ENCODE measurements around the gene KAZN. TPM values are rescaled to one million over a fixed set of nuclear protein-coding genes. Genes with fewer than 3 reads are reported as not detected.

KAZN gene
- total RNA-seq, 1 donor from 2014 or later = 4.3 TPM

DNA sequence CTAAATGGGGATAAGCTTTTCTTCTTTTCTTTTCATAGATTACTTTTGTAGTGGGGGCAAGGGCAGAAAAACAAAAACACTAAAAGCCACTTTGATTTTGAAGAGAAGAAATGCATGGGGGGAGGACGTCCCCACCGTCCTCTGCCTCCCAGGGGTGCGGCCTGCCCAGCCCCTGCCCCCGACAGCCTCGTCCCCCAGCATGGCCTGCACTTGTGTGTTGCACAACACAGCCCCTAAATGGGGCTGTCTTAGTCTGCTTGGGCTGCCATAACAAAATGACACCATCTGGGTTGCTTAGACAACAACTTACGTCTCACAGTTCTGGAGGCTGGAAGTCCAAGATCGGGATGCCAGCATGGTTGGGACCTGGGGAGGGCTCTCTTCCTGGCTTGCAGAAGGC, 497.8 kb downstream of the KAZN start:
- no peak for ATAC-seq
- DNase-seq (ENCODE audit: missing footprints) = no peak

DNA sequence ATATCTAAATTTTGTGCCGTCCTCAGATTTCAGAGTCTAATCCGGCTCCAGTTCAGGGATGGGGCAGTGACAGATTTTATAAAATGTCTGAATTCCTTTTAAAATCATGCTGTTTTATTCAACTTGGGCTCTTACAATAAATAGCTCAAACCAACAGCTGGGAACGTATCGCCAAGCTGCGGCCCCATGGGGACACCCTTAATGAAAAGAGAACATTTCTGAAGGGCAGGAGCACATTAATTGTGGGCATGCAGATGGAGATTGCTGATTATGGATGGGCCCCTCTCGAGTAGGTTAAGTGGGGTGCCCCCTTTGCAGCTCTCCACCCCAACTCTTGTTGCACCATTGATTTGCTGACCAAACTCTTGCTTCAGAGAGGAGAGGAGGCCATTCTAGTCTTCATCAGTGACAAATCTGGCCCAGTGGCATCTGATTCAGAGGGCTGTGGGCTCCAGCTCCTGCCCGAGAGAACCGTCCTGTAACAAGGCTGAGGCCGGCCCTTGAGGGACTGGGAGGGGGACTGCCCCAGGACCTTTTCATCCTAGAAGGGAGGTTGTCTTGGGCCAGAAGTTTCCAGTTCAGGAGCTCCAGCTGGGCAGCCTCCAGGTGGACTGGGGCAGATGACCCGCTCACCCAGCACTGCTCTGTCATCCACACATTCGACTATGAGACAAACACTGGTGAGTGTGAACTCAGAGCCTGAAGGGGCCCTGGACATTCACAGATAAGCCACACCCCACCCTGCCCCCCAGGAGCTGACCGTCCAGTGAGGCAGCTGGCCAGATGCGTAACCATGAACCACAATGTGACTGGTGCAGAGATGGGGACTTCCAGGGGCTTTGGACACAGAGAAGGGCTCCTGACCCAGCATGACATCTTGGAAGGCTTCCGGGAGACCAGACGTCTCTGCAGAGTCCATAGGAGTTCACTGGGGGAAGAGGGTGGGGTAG, 500.0 kb downstream of the KAZN start:
- ATAC-seq (no peak), DNase-seq (ENCODE audit: missing footprints) (no peak)
- intact Hi-C loops (cut with DNase I) = no loop called here

More for the DNA sequence above, 497.8 kb downstream of the KAZN start:
- intact Hi-C loops (cut with DNase I) = no loop called here

DNA sequence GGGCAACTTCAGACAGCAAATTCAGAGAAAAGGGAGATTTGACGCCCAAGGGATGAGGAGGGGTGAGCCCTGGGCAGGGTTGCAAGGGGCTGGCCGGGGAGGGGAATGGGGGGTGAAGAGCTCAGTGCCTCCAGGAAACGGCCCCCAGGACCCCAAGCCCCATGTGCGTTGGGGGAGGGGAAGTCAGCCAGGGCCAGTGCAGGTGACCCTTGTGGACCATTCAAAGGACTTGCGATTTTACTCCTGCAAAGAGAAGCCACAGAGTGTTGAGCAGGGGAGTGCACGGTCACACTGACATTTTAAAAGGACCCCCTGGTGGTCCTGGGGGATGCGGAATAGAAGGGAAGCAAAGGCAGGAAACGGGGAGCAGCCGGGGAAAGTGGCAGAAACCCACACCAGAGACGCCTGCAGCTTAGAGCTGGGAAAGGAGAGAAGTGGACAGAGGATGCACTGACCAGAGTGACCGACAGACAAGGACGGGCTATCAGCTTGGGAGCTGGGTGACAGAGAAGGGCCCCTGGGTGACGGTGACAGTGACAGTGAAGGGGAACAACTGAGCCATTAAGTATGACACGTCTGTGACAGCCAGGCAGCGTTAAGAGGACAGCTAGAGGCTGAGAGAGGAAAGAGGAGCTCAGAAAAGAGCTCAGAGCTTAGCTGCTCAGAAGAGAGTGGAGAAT, 501.1 kb downstream of the KAZN start:
- ATAC-seq = no peak
- DNase-seq (ENCODE audit: missing footprints) = no peak
- intact Hi-C loops (cut with DNase I) = no loop called here

DNA sequence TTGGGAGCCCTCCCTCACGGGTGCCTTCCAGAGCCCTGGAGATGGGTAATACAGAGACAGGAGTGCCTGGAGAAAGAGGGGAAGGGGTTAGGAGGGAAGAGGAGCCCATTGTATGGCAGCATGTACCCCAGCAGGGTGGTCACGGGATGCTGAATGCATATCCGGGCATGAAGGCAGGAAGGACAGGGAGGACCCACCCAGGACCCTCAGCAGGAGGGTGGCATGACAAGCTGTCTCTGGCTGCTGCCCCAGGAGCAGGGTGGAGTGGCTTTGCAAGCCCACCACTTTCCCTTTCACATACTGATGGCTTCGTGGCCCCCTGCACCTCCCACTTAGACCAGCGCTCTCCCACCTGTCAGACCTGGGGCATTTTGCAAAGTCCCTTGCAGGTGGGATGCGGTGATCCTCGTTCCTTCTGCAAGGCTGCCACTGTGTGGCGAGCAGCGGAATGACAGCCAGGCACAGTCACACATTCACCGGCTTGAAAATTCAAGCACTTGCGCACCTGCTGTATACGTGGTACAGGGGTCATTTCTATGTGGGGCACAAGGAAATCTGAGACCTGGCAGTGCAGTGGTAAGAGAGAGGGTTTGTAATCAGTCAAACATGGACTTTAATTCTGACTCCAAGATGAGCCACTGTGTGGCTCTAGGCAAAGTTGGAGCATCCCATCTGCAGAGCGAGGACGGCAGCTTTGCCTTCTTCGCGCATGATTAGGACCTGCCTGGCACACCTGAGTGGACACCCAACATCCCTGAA, 501.8 kb downstream of the KAZN start:
- ATAC-seq (peak; percentile 37), DNase-seq (ENCODE audit: missing footprints) (no peak)
- intact Hi-C loops (cut with DNase I) = no loop called here

DNA sequence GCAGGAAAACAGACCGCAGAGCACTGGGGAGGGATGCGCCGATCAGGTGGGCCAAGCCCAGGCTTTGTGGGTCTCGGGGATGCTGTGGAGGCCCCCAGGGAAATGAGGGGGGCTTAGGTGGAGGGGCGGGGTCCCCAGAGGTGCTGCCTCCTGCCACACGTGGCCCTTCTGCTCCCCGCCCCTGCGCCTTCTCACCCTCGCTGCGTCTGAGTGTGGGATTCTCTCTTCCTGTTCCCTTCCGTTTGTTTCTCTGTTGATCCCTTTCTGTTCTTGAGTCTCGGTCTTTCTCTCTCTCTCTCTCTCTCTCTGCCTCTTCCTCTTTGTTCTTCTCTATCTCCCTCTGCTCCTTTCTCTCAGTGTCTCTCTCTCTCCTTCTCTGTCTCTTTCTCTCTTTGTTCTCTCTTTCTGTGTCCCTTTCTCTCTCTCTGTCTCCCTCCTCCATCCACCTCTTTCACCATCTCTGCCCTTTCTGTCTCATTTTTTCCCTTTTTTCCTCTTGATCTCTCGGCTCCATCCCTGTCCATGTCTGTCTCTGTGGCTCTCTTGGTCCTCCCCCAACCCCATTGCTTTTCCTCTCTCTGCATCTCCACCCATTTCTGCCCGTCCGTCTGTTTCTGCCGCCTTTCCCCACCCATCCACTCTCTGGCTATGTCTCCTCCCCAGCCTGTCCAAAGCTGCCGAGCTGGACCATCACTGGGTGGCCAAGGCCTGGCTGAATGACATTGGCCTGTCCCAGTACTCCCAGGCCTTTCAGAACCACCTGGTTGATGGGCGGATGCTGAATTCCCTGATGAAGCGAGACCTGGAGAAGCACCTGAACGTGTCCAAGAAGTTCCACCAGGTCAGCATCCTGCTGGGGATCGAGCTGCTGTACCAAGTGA, 502.6 kb downstream of the KAZN start:
- no peak for ATAC-seq
- intact Hi-C loops (cut with DNase I) = no loop called here
- no peak for DNase-seq (ENCODE audit: missing footprints)

DNA sequence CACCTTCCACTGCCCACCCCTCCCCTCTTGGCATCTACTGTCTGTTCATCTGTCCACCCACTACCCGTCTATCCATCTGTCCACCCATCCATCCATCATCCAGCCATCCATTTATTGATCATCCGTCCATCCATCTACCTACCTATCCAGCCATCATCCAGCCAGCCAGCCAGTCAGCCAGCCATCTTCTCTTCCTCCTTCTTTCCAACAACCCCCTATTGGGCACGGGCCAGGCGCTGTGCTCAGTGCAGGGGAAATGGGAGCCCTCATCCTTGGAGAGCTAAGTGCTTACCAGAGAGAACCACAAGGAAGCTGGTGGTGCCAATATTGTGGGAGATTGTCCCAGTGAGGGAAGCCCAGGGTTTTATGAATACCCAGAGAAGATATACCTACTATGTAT, 503.3 kb downstream of the KAZN start:
- DNase-seq (ENCODE audit: missing footprints) (no peak), ATAC-seq (no peak)
- intact Hi-C loops (cut with DNase I) = no loop called here

DNA sequence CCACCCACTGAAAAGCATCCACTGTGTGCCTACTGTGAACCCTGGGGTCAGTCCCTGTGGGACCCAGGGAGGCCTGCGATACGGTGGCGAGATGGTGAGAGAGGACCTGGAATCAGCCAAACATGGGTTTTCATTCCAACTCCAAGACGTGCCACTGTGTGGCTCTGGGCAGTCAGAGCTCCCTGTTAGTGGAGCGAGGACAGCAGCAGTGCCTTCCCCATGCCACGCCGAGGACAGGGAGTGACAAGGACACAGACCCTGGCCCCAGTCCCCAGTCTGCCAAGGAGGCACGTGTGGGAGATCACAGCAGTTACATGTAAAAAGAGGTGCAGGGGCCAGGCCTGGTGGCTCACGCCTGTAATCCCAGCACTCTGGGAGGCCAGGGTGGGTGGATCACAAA, 504.2 kb downstream of the KAZN start:
- intact Hi-C loops (cut with DNase I) = no loop called here
- DNase-seq (ENCODE audit: missing footprints) = no peak
- ATAC-seq = no peak

DNA sequence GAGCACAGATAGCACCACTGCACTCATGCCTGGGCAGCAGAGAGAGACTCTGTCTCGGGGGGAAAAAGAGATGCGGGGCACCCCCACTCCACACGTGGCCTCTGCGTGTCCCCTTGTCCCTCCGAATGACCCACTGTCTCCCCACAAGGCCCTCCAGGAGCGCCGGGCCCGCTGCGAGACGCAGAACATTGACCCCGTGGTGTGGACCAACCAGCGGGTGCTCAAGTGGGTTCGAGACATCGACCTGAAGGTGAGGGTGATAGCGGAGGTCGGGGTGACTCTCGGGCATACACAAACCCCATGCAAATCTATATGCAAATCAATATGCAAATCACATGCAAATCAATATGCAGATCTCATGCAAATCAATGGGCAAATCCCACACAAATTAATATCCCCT, 504.7 kb downstream of the KAZN start:
- DNase-seq (ENCODE audit: missing footprints) = no peak
- intact Hi-C loops (cut with DNase I) = no loop called here
- no peak for ATAC-seq

DNA sequence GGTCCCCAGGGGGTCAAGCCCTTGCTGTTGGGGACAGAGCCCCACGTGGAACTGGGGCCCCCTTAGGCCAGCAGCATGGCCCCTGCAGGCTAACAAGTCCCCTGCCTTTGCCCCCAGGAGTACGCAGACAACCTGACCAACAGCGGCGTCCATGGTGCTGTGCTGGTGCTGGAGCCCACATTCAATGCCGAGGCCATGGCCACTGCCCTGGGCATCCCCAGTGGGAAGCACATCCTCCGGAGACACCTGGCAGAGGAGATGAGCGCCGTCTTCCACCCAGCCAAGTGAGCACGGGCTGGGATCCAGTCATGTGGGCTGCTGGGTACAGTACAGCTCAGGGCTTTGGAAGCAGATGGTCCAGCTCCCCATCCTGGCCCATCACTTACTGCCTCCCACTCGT, 505.4 kb downstream of the KAZN start:
- DNase-seq (ENCODE audit: missing footprints) (no peak), ATAC-seq (peak; percentile 16)
- intact Hi-C loops (cut with DNase I) = no loop called here

DNA sequence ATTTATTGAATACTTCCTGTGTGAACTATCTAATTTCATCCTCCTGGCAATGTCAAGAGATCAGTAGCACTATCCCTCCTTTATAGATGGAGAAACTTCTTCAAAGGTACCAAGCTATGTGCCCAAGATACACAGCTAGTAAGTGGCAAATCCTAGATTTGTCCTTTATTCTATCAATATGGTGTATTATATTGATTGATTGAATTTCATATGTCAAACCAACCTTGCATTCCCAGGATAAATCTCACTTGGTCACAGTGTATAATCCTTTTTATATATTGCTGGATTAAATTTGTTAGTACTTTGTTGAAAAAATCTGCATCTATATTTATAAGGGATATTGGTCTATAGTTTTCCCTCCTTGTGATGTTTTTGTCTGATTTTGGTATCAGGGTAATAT, 506.3 kb downstream of the KAZN start:
- DNase-seq (ENCODE audit: missing footprints) (no peak), ATAC-seq (no peak)
- intact Hi-C loops (cut with DNase I) = no loop called here

DNA sequence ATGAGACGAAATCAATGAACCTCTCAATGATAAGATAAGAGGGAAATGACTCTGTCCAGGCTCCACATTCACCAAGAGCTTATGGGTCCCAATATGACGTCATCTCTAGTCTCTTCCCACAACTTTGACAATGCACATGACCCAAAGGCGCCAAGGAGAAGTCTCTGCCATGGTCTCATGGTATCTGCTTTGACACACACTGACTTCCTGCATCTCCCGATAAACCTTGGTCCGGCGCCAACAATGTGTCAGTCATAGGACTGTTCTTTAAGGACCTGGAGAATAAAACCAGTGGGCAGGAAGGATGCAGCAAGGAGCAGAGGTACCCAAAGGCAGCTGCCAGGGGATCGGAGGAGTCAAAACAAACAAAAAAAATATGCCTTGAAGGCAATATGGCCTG, 508.1 kb downstream of the KAZN start:
- ATAC-seq = no peak
- DNase-seq (ENCODE audit: missing footprints) = peak; percentile 79
- intact Hi-C loops (cut with DNase I) = no loop called here

DNA sequence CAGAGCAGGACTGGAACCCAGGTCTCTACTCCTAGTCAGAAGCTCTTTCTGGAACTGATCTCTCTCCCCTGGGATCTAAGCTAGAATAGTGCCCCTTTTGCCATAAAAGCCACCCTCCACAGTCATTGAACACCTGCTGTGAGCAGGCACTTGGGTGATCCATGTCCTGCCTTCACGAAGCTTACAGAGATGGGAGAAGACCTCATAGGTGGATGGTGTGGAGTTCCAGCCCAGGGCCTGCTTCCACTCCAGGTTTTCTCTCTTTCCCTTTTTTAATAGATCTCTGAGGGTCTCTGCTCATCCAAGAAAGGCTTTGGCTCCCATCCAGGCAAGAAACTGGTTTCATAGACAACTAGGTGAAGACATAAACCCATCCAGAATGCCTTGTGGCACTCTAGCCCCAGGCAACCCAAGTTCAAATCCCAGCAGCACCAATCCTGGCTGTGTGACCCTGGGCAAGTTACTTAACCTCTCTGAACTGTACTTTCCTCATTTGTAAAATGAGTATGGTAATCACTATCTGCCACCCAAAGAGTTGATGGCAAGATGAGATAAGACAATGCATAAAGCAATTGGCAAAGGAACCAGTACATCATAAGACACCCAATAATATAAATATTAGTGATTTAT, 508.7 kb downstream of the KAZN start:
- ATAC-seq (no peak), DNase-seq (ENCODE audit: missing footprints) (no peak)
- intact Hi-C loops (cut with DNase I) = no loop called here

DNA sequence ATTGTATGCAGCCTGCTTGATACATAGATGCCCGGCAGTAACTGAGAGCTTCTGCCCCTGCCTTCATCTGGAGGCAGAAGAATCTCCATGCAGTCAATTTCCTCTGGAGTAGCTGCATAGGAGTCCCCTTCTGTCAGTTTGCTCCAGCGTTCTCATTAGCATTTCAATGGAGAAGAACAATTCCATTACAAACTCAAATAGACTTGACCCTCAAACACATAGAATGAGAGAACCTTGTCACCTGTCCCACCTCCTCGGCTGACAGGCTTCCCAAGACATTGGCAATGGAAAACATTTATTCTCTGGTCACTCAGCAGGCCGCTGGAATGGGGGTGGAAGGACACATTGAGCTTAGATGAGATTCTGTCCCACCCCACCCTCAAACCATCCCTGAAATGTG, 509.4 kb downstream of the KAZN start:
- intact Hi-C loops (cut with DNase I) = no loop called here
- no peak for DNase-seq (ENCODE audit: missing footprints)
- ATAC-seq = no peak

DNA sequence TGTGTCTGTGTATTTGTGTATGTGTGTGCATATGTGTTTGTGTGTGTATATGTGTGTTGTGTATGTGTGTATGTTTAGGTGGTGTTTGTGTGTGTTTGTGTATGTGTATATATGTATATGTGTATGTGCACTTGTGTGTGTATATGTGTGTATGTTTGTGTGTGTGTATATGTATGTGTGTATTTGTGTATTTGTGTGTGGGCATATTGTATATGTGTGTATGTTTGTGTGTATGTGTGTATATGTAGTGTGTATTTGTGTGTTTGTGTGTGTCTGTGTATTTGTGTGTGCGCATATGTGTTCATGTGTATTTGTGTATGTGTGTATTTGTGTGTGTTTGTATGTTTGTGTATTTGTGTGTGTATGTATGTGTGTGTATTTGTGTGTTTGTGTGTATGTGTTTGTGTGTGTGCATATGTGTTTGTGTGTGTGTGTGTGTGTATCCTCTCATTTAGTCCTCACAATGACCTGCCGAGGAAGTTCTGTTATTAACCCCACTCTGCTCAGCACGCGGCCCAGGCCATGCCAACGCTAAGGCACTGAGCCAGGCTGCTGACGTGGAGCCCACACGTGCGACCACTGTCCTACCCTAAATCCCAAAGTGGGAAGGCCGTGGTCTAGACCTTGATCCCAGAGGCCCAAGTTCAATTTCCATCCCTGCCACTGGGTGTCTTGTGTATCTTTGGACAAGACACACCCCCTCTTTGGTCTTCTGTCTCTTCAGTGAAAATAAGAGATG, 511.8 kb downstream of the KAZN start:
- intact Hi-C loops (cut with DNase I) = no loop called here
- ATAC-seq (no peak), DNase-seq (ENCODE audit: missing footprints) (no peak)

DNA sequence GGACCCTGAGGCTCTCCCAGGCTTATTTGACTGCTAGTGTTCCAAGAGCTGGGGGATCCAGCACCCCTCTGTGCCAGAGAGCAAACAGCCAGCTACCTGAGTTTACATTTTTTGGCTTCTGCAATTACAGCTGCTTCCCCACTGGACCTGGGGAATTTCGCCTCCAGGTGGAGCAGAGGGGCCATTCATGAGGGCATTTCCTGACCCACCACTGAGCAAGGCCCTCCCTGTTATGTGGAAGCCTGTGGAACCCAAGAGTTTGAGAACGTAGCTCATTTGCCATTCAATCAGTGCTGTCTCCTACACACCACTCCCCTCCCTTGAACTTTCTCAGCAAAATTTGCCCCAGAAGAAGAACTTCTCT, 512.4 kb downstream of the KAZN start:
- no peak for DNase-seq (ENCODE audit: missing footprints)
- ATAC-seq = no peak
- intact Hi-C loops (cut with DNase I) = no loop called here

DNA sequence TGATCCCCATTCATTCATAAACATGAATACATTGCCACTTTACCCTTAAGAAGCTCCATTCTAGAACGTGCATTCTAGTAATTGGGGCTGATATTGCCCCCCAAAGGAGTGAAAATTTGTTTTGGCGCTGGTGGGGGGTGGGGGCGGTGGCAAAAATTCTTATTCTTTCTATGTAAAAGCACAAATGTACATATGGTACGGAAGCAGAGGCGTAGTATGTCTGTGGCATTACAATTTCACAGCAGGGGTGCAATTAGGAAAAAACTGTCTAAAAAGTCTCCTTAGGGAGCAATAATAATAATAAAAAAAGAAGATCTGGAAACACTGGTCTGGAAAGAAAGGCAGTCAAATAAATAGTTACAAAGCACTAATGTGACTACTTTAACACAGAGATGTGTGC, 514.7 kb downstream of the KAZN start:
- no peak for ATAC-seq
- no peak for DNase-seq (ENCODE audit: missing footprints)
- intact Hi-C loops (cut with DNase I) = no loop called here

DNA sequence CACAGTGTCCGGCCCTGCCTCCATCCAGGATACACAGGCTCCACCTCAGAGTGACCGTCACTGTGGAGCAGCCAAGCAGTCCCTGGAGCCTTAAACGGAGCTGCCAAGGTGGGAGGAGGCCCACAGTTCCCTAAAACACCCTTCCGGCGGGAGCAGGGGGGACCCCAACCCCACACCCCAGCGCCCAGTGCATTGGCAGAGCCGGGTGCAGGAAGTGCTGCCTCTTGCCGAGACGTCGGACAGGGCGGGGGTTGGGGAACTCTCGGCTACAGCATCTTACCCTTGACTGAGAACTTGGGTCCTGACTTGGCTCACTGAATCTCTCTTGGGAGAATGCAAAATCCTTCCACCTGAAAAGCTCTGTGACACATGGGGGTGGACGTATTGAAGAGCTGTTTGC, 516.4 kb downstream of the KAZN start:
- DNase-seq (ENCODE audit: missing footprints) (no peak), ATAC-seq (no peak)
- intact Hi-C loops (cut with DNase I) = no loop called here
